ENCODE results near the gene CAMTA1.

GRCh38 chr1:7491818-7492173, 706.5 kb downstream of the CAMTA1 start:
- TF ChIP-seq, protein P1, sequence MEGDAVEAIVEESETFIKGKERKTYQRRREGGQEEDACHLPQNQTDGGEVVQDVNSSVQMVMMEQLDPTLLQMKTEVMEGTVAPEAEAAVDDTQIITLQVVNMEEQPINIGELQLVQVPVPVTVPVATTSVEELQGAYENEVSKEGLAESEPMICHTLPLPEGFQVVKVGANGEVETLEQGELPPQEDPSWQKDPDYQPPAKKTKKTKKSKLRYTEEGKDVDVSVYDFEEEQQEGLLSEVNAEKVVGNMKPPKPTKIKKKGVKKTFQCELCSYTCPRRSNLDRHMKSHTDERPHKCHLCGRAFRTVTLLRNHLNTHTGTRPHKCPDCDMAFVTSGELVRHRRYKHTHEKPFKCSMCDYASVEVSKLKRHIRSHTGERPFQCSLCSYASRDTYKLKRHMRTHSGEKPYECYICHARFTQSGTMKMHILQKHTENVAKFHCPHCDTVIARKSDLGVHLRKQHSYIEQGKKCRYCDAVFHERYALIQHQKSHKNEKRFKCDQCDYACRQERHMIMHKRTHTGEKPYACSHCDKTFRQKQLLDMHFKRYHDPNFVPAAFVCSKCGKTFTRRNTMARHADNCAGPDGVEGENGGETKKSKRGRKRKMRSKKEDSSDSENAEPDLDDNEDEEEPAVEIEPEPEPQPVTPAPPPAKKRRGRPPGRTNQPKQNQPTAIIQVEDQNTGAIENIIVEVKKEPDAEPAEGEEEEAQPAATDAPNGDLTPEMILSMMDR (optimal IDR thresholded peaks at IDR 0.05 in 1 of 3, IDR thresholded peaks at IDR 0.05 in 1 of 3, conservative IDR thresholded peaks at IDR 0.05 in 1 of 3; ENCODE audit: extremely low read depth in 1 of 3, insufficient read depth in 2 of 3, low read length in 3 of 3) = no peak
- no peak for TF ChIP-seq EZH2 (IDR thresholded peaks at IDR 0.05; ENCODE audit: low read length)

Measured in keratinocyte (primary cell).